T-cell (primary cell): Measurements from ENCODE around the gene SPINT2. TPM values are rescaled to one million over a fixed set of nuclear protein-coding genes. Genes with fewer than 3 reads are reported as not detected.
"Not testable (repeated sequence)": the region's sequence is repeated elsewhere in the genome, so short reads cannot be mapped to it uniquely, and the experiment has no call there.

ENCODE experiments used
- ATAC-seq, 4 experiments: fragments of 200-7000 bp in 3 of 4; fragments of 150-1000 bp in 1 of 4; cut with Tn5 transposase; replicated peaks in 1 of 4; 1 replicate in 3 of 4; 2 replicates in 1 of 4; pipeline ENCODE4 v1.10.0; 2021; ENCODE audit warnings: moderate library complexity in 3 of 4, mild to moderate bottlenecking in 2 of 4, moderate number of reproducible peaks in 1 of 4
- CTCF ChIA-PET, 2 donors: fragments of 300-600 bp; sonication (Branson Sonifier 250); formaldehyde crosslinking; loops; one replicate each; lab custom pipeline; 2022; ENCODE audit warnings: antibody characterized with exemption in 2 of 2; lab: Charles Lee
- POLR2A ChIA-PET, 2 donors: fragments of 300-600 bp; sonication (Branson Sonifier 250); formaldehyde crosslinking; loops; one replicate each; lab custom pipeline; 2022; ENCODE audit warnings: antibody characterized with exemption in 2 of 2; lab: Charles Lee
- DNase-seq, 35 experiments: peaks; one replicate each; pipeline versions ENCODE4 v3.0.0 to v3.0.0-alpha.2; 2013 to 2023
- H3K27ac ChIP-seq: one replicate; pipeline ENCODE4 v1.5.1; 2013; ENCODE audit warnings: low read length
- H3K27me3 ChIP-seq, 2 experiments: replicated peaks in 1 of 2; 1 replicate in 1 of 2; 2 replicates in 1 of 2; pipeline versions ENCODE4 v1.6.1 to v1.7.0; 2013; ENCODE audit warnings: low read length in 1 of 2, mixed read lengths in 1 of 2; ENCODE audit not compliant: control insufficient read depth in 2 of 2, insufficient read depth in 2 of 2; ENCODE audit errors: extremely low read depth in 1 of 2
- H3K36me3 ChIP-seq, 2 donors: 1 replicate in 1 of 2; 2 replicates in 1 of 2; pipeline versions ENCODE4 v1.6.1 to v1.7.0; 2013; ENCODE audit warnings: low read length in 1 of 2; ENCODE audit not compliant: control insufficient read depth in 2 of 2, insufficient read depth in 1 of 2; ENCODE audit errors: extremely low read depth in 1 of 2
- H3K4me1 ChIP-seq, 2 experiments: 1 replicate in 1 of 2; 2 replicates in 1 of 2; pipeline versions ENCODE4 v1.6.1 to v1.7.0; 2013; ENCODE audit warnings: low read length in 2 of 2, mixed read lengths in 1 of 2; ENCODE audit not compliant: insufficient read depth in 2 of 2, control insufficient read depth in 1 of 2; ENCODE audit errors: extremely low read depth in 1 of 2
- H3K4me3 ChIP-seq, 2 donors: 1 replicate in 1 of 2; 2 replicates in 1 of 2; pipeline versions ENCODE4 v1.5.1 to v1.7.0; 2013; ENCODE audit warnings: mild to moderate bottlenecking in 2 of 2, low read length in 1 of 2, moderate library complexity in 1 of 2; ENCODE audit not compliant: control insufficient read depth in 1 of 2; ENCODE audit errors: extremely low read depth in 1 of 2
- H3K9me3 ChIP-seq: 2 replicates; pipeline ENCODE4 v1.7.0; 2013
- H3K27ac Mint-ChIP-seq, 2 donors: one replicate each; pipeline ENCODE4 v1.8.0; 2020 to 2021; ENCODE audit warnings: mild to moderate bottlenecking in 2 of 2, mixed read lengths in 2 of 2
- H3K27me3 Mint-ChIP-seq, 2 donors: one replicate each; pipeline ENCODE4 v1.8.0; 2021 to 2022; ENCODE audit warnings: mixed read lengths in 2 of 2
- H3K36me3 Mint-ChIP-seq: one replicate; pipeline ENCODE4 v1.8.0; 2021; ENCODE audit warnings: mixed read lengths
- H3K4me1 Mint-ChIP-seq, 3 donors: one replicate each; pipeline ENCODE4 v1.8.0; 2020 to 2022; ENCODE audit warnings: mixed read lengths in 3 of 3, mild to moderate bottlenecking in 1 of 3
- H3K4me3 Mint-ChIP-seq, 3 donors: one replicate each; pipeline ENCODE4 v1.8.0; 2020 to 2022; ENCODE audit warnings: mild to moderate bottlenecking in 3 of 3, mixed read lengths in 3 of 3, moderate library complexity in 3 of 3
- H3K9me3 Mint-ChIP-seq, 3 donors: one replicate each; pipeline ENCODE4 v1.8.0; 2020 to 2022; ENCODE audit warnings: mixed read lengths in 3 of 3
- WGBS: methylation state at CpG from one replicate; pipeline ENCODE4 v1.1.5; 2013; ENCODE audit warnings: missing lambda C conversion rate; ENCODE audit not compliant: insufficient coverage; 5-methylcytosine and 5-hydroxymethylcytosine counted together
- total RNA-seq, 35 experiments: library from RNA in 6 of 35; stranded (reverse) in 6 of 35; fragments of 120-200 nt in 1 of 35; gene quantifications; one replicate each; pipeline versions ENCODE4 v1.2.1 to v1.2.4 and lab custom pipeline; 2013 to 2026

The SPINT2 gene
- total RNA-seq, 5 donors from 2014 or later (not counting 1 experiment from before 2014, with no cell fraction given) = 30.3 to 48.5 (median 37.9) TPM

- Histone ChIP-seq H3K27ac (no peak overlapping the region), H3K9me3 (no peaks in the 10 kb centered on the region), H3K4me1 (peaks cover 8 to 36% of the 10 kb centered on the region in 2 experiments), H3K27me3 (peaks cover 19 to 84% of the 10 kb centered on the region in 2 experiments), H3K4me3 (no peak overlapping the region), H3K36me3 (no peaks in the 10 kb centered on the region)
- ChIA-PET CTCF (interaction anchor here in 1 of 2 donors (0.9 kb wide), 1 partner anchor 147 kb away, joined by 3 read pairs; the partner anchor contains the start of gene PSMD8), POLR2A (no interaction called here)
- Mint-ChIP-seq H3K9me3 (no peaks in the 10 kb centered on the region), H3K4me3 (peak overlapping the region in 1 of 3 donors; percentile 48), H3K4me1 (peaks cover 28 to 35% (median 34%) of the 10 kb centered on the region in 3 donors), H3K27me3 (peaks cover 45 to 70% of the 10 kb centered on the region in 2 donors), H3K36me3 (no peaks in the 10 kb centered on the region), H3K27ac (no peak overlapping the region)
- DNase-seq (no peak), ATAC-seq (no peak)
- WGBS = 68% methylated on average over 7 of the region's 11 CpGs
Observed at GRCh38 chr19:38227287-38228004, 36.9 kb upstream of the SPINT2 start.

GRCh38 chr19:38228005-38228377 is 36.4 kb upstream of the SPINT2 start:
- Histone ChIP-seq H3K27ac (no peak overlapping the region), H3K4me3 (no peak overlapping the region), H3K9me3 (no peaks in the 10 kb centered on the region), H3K27me3 (peaks cover 17 to 84% of the 10 kb centered on the region in 2 experiments), H3K36me3 (no peaks in the 10 kb centered on the region), H3K4me1 (peaks cover 8 to 36% of the 10 kb centered on the region in 2 experiments)
- peaks cover 26 to 32% (median 32%) of the 10 kb centered on the region in 3 donors for H3K4me1 Mint-ChIP-seq
- H3K36me3 Mint-ChIP-seq = no peaks in the 10 kb centered on the region
- peak overlapping the region in 1 of 3 donors; percentile 48 for H3K4me3 Mint-ChIP-seq
- ChIA-PET POLR2A (no interaction called here), CTCF (no interaction called here)
- H3K27ac Mint-ChIP-seq = no peak overlapping the region
- no peak for DNase-seq
- H3K9me3 Mint-ChIP-seq = no peaks in the 10 kb centered on the region
- ATAC-seq = no peak
- H3K27me3 Mint-ChIP-seq = peaks cover 45 to 70% of the 10 kb centered on the region in 2 donors
- WGBS = no CpG with 5 or more reads among the region's 16 CpGs

- H3K36me3 Mint-ChIP-seq = no peaks in the 10 kb centered on the region
- Histone ChIP-seq H3K9me3 (no peaks in the 10 kb centered on the region), H3K36me3 (no peaks in the 10 kb centered on the region), H3K4me3 (no peak overlapping the region), H3K27me3 (peaks cover 15 to 86% of the 10 kb centered on the region in 2 experiments), H3K27ac (no peak overlapping the region), H3K4me1 (peaks cover 7 to 35% of the 10 kb centered on the region in 2 experiments)
- DNase-seq (no peak), ATAC-seq (no peak)
- POLR2A ChIA-PET = no interaction called here
- peak overlapping the region in 2 of 3 donors; percentile 25 to 74 for H3K4me3 Mint-ChIP-seq
- peaks cover 19 to 25% (median 24%) of the 10 kb centered on the region in 3 donors for H3K4me1 Mint-ChIP-seq
- under 1% methylated on average over 49 of the region's 80 CpGs for WGBS
- H3K27me3 Mint-ChIP-seq = peaks cover 39 to 64% of the 10 kb centered on the region in 2 donors
- CTCF ChIA-PET = no interaction called here
- H3K27ac Mint-ChIP-seq = no peak overlapping the region
- no peaks in the 10 kb centered on the region for H3K9me3 Mint-ChIP-seq
Observed at GRCh38 chr19:38228491-38229439, 35.6 kb upstream of the SPINT2 start.

GRCh38 chr19:38229585-38230073 is 34.7 kb upstream of the SPINT2 start:
- Mint-ChIP-seq H3K9me3 (no peaks in the 10 kb centered on the region), H3K4me1 (peaks cover 14 to 19% (median 19%) of the 10 kb centered on the region in 3 donors), H3K27ac (no peak overlapping the region), H3K4me3 (peak overlapping the region; percentile 17 to 50 (median 37)), H3K36me3 (no peaks in the 10 kb centered on the region), H3K27me3 (peaks cover 31 to 61% of the 10 kb centered on the region in 2 donors)
- Histone ChIP-seq H3K4me3 (no peak overlapping the region), H3K27me3 (peaks cover 15 to 86% of the 10 kb centered on the region in 2 experiments), H3K4me1 (peaks cover 6 to 30% of the 10 kb centered on the region in 2 experiments), H3K9me3 (no peaks in the 10 kb centered on the region), H3K27ac (no peak overlapping the region), H3K36me3 (no peaks in the 10 kb centered on the region)
- DNase-seq (peak in 34 of 35 experiments; percentile 21 to 73 (median 49)), ATAC-seq (peak; percentile 89 to 96 (median 90))
- CTCF ChIA-PET = interaction anchor here in 1 of 2 donors (0.7 kb wide), 1 partner anchor 173 kb away, joined by 4 read pairs; the partner anchor contains the start of gene FAM98C
- 2% methylated on average over 42 of the region's 54 CpGs for WGBS
- POLR2A ChIA-PET = no interaction called here

GRCh38 chr19:38230506-38231133 is 33.8 kb upstream of the SPINT2 start:
- Mint-ChIP-seq H3K27me3 (peaks cover 30 to 52% of the 10 kb centered on the region in 2 donors), H3K4me1 (peaks cover 14 to 19% (median 17%) of the 10 kb centered on the region in 3 donors)
- H3K9me3 ChIP-seq, H3K36me3 Mint-ChIP-seq, H3K27ac Mint-ChIP-seq, DNase-seq, H3K27ac ChIP-seq, POLR2A ChIA-PET, H3K4me3 ChIP-seq, ATAC-seq, H3K36me3 ChIP-seq, H3K4me3 Mint-ChIP-seq, H3K9me3 Mint-ChIP-seq: not testable (repeated sequence)
- CTCF ChIA-PET = interaction anchor here (0.5 to 0.7 kb wide), 2 partner anchors 172 to 1313 kb away, joined by 3 to 4 read pairs; partner anchors contain the start of gene FAM98C (in 1 of the 2)
- Histone ChIP-seq H3K4me1 (peaks cover 6 to 30% of the 10 kb centered on the region in 2 experiments), H3K27me3 (peaks cover 13 to 79% of the 10 kb centered on the region in 2 experiments)
- no CpG with 5 or more reads among the region's 3 CpGs for WGBS
